Measurements from ENCODE around the gene AOC3. TPM values are rescaled to one million over a fixed set of nuclear protein-coding genes. Genes with fewer than 3 reads are reported as not detected.

AOC3 gene
- total and polyA plus RNA-seq, 8 donors = 6.2 to 67.9 (median 33.5) TPM

DNA sequence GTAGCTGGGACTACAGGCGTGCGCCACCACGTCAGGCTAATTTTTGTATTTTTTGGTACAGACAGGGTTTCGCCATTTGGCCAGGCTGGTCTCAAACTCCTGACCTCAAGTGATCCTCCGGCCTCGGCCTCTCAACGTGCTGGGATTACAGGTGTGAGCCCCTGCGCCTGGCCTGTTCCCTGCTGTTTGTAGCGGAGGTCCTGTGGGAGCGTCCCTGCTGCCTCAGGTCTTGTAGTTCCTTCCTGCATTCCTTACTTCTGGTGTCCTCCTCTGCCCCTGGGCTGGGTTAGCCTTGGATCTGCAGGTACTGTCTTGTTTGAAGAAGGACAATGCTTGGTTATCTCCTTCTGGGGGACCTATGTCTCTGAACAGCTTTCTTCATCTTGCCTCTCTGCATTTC is 26.0 kb downstream of the AOC3 start:
- DNase-seq = no peak
- peaks cover 0 to 11% (median 0%) of the 10 kb centered on the region in 3 donors for H3K27me3 ChIP-seq
- TF ChIP-seq, protein P1, sequence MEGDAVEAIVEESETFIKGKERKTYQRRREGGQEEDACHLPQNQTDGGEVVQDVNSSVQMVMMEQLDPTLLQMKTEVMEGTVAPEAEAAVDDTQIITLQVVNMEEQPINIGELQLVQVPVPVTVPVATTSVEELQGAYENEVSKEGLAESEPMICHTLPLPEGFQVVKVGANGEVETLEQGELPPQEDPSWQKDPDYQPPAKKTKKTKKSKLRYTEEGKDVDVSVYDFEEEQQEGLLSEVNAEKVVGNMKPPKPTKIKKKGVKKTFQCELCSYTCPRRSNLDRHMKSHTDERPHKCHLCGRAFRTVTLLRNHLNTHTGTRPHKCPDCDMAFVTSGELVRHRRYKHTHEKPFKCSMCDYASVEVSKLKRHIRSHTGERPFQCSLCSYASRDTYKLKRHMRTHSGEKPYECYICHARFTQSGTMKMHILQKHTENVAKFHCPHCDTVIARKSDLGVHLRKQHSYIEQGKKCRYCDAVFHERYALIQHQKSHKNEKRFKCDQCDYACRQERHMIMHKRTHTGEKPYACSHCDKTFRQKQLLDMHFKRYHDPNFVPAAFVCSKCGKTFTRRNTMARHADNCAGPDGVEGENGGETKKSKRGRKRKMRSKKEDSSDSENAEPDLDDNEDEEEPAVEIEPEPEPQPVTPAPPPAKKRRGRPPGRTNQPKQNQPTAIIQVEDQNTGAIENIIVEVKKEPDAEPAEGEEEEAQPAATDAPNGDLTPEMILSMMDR (IDR thresholded peaks at IDR 0.05) = no peak
- no peak for TF ChIP-seq POLR2AphosphoS5 (IDR thresholded peaks at IDR 0.05)
- no peak for TF ChIP-seq EP300 (IDR thresholded peaks at IDR 0.05)
- TF ChIP-seq POLR2A (IDR thresholded peaks at IDR 0.05) = no peak
- peaks cover 0 to 8% (median 0%) of the 10 kb centered on the region in 4 donors for H3K4me1 ChIP-seq
- peak overlapping the region in 4 of 5 donors; percentile 31 to 46 (median 39) for H3K27ac ChIP-seq
- H3K36me3 ChIP-seq = peaks cover 0 to 16% (median 3%) of the 10 kb centered on the region in 4 donors
- no peaks in the 10 kb centered on the region for H3K9me3 ChIP-seq
- peak overlapping the region in 1 of 4 donors; percentile 22 for H3K4me3 ChIP-seq
- 90 to 94% (median 92%) methylated on average over 10 of the region's 10 CpGs for WGBS, 5 donors
- intact Hi-C loops (cut with DNase I; ENCODE audit: low total_unique reads) = no loop called here

DNA sequence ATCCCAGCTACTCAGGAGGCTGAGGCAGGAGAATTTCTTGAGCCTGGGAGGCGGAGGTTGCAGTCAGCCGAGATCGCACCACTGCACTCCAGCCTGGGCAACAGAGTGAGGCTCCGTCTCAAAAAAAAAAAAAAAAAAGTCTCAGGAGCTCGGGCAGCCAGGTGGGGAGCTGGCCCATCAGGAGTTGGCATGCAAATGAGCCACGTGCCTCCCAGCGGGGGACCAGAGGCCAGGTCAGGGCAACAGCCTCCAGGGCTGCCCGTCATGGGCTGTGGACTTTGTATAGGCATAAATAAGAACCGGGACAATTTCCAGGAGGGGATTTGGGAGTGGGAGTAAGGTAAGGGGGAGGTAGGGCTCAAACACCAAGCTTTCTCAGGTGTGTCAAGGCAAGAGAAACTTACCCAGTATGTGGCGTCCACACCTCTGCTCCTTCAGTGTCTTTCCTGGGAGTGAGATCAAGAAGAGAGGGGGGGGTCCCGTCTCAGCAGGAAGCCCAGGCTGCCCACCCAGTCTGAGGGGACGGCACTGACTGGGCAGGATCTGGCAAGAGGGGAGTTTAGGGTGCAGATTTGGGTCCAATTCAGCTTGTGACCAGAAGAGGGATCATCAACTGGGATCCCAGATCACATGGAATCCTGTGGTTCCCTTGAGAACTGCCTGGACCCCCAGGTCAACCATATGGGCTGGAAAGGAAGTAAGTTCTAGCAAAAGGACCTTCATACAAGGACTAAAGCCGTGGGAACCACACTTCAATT is 27.3 kb downstream of the AOC3 start:
- peak overlapping the region in 1 of 4 donors; percentile 22 for H3K4me3 ChIP-seq
- 27 to 54% (median 37%) methylated on average over 12 to 13 of the region's 13 CpGs for WGBS, 5 donors
- peak overlapping the region in 4 of 5 donors; percentile 31 to 54 (median 40) for H3K27ac ChIP-seq
- peaks cover 0 to 3% (median 0%) of the 10 kb centered on the region in 4 donors for H3K36me3 ChIP-seq
- peaks cover 0 to 8% (median 0%) of the 10 kb centered on the region in 4 donors for H3K4me1 ChIP-seq
- intact Hi-C loops (cut with DNase I; ENCODE audit: low total_unique reads) = no loop called here
- TF ChIP-seq, protein P1 (IDR thresholded peaks at IDR 0.05) = no peak
- peaks cover 0 to 7% (median 0%) of the 10 kb centered on the region in 3 donors for H3K27me3 ChIP-seq
- no peaks in the 10 kb centered on the region for H3K9me3 ChIP-seq
- peak; percentile 56 to 81 for DNase-seq

DNA sequence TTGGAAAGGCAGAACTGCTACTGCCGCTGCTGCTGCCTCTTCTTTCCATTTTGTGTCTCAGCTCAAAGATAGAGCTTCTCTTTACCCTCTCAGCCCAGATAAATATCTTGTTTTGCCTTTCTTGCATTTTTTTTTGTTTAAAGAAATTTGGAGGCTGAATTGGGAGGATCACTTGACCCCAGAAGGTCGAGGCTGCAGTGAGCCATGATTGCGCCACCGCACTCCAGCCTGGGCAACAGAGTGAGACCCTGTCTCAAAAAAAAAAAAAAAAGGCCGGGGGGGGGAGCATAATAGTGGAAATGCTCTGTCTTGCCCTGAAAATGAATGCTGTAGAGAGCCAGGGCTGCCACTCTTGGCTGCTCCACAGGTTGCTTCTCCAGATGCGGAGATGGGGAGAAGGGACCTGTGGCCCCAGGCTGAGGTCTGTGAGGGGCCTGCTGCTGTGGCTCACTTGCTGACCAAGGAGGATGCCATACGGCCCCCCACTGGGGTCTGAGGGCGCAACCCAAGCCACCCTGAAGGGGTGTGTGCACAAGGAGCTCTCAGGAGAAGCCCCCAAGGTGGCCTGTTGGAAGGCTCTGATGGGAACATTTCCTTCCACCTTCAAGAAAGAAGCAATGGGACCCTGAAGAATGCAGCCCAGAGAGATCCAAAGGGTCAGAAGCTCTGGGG is 28.1 kb downstream of the AOC3 start:
- Histone ChIP-seq H3K36me3 (no peaks in the 10 kb centered on the region), H3K9me3 (no peaks in the 10 kb centered on the region), H3K27me3 (peaks cover 0 to 7% (median 0%) of the 10 kb centered on the region in 3 donors), H3K4me3 (no peak overlapping the region), H3K4me1 (peaks cover 0 to 8% (median 0%) of the 10 kb centered on the region in 4 donors), H3K27ac (peak overlapping the region in 2 of 5 donors; percentile 31 to 54)
- no peak for DNase-seq
- TF ChIP-seq EP300 (IDR thresholded peaks at IDR 0.05) (no peak), POLR2A (IDR thresholded peaks at IDR 0.05) (no peak), POLR2AphosphoS5 (IDR thresholded peaks at IDR 0.05) (no peak)
- TF ChIP-seq, protein P1 (IDR thresholded peaks at IDR 0.05) = no peak
- intact Hi-C loops (cut with DNase I; ENCODE audit: low total_unique reads) = no loop called here
- 80 to 87% (median 83%) methylated on average over 7 to 8 of the region's 8 CpGs for WGBS, 5 donors

DNA sequence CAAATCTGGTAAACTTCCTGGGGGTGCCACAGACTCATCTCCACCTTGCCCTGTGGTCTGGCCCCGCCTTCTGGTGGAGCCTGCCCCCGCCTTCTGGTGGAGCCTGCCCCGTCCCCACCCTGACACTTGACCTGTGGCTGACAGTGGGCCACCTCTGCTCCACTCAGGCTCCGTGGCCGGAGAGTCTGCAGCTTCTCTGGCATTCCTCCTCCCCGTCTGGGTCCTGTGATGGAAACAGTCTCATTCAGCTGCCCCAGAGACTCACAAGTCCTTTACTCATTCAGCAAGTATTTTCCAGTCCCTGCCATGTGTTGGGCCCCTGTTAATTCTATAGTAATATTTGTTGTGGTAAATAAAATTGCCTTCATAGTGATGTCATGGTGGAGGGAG is 28.6 kb downstream of the AOC3 start:
- intact Hi-C loops (cut with DNase I; ENCODE audit: low total_unique reads) = no loop called here

More for the DNA sequence above, 28.6 kb downstream of the AOC3 start:
- peaks cover 0 to 8% (median 0%) of the 10 kb centered on the region in 4 donors for H3K4me1 ChIP-seq
- H3K27me3 ChIP-seq = peaks cover 0 to 7% (median 0%) of the 10 kb centered on the region in 3 donors
- DNase-seq = no peak
- 51 to 69% (median 61%) methylated on average over 6 of the region's 6 CpGs for WGBS, 5 donors
- TF ChIP-seq POLR2A (IDR thresholded peaks at IDR 0.05) (no peak), POLR2AphosphoS5 (IDR thresholded peaks at IDR 0.05) (no peak), EP300 (IDR thresholded peaks at IDR 0.05) (no peak)
- TF ChIP-seq, protein P1 (IDR thresholded peaks at IDR 0.05) = no peak
- H3K9me3 ChIP-seq = no peaks in the 10 kb centered on the region
- H3K27ac ChIP-seq = peak overlapping the region in 1 of 5 donors; percentile 8
- H3K4me3 ChIP-seq = no peak overlapping the region
- H3K36me3 ChIP-seq = no peaks in the 10 kb centered on the region
